ENCODE results near the gene NBPF1. TPM values are rescaled to one million over a fixed set of nuclear protein-coding genes. Genes with fewer than 3 reads are reported as not detected.
"Not testable (repeated sequence)": the region's sequence is repeated elsewhere in the genome, so short reads cannot be mapped to it uniquely, and the experiment has no call there.

NBPF1 gene
- total and polyA plus RNA-seq, 2 donors, result 5.1 to 7.2 TPM

GRCh38 chr1:16521679-16522078 lies 91.7 kb downstream of the NBPF1 start:
- H3K27me3 ChIP-seq (ENCODE audit: control insufficient read depth in 2 of 2, insufficient read depth in 1 of 2, low read length in 1 of 2), result peaks cover 14 to 45% of the 10 kb centered on the region in 2 donors
- 92% methylated on average over 5 of the region's 5 CpGs for WGBS
- not testable (repeated sequence) for H3K4me1 ChIP-seq (ENCODE audit: control insufficient read depth in 2 of 2, insufficient read depth in 2 of 2, low read length in 2 of 2); H3K4me3 ChIP-seq (ENCODE audit: low read length in 2 of 2); H3K36me3 ChIP-seq (ENCODE audit: control insufficient read depth in 2 of 2, insufficient read depth in 2 of 2, low read length in 1 of 2); H3K27ac ChIP-seq (ENCODE audit: low read depth in 1 of 2, low read length in 1 of 2); DNase-seq (ENCODE audit: low read depth in 6 of 9, low spot score in 9 of 9); H3K9me3 ChIP-seq (ENCODE audit: control insufficient read depth in 2 of 2, insufficient read depth in 1 of 2, low read length in 1 of 2)

- DNase-seq (ENCODE audit: low read depth in 6 of 9, low spot score in 9 of 9), result no peak
- no peaks in the 10 kb centered on the region for H3K36me3 ChIP-seq (ENCODE audit: control insufficient read depth in 2 of 2, insufficient read depth in 2 of 2, low read length in 1 of 2)
- peaks cover 14 to 45% of the 10 kb centered on the region in 2 donors for H3K27me3 ChIP-seq (ENCODE audit: control insufficient read depth in 2 of 2, insufficient read depth in 1 of 2, low read length in 1 of 2)
- 83% methylated on average over 12 of the region's 12 CpGs for WGBS
- no peak overlapping the region for H3K4me3 ChIP-seq (ENCODE audit: low read length in 2 of 2)
- H3K9me3 ChIP-seq (ENCODE audit: control insufficient read depth in 2 of 2, insufficient read depth in 1 of 2, low read length in 1 of 2), result peaks cover 0 to 6% of the 10 kb centered on the region in 2 donors
- no peak overlapping the region for H3K27ac ChIP-seq (ENCODE audit: low read depth in 1 of 2, low read length in 1 of 2)
- H3K4me1 ChIP-seq (ENCODE audit: control insufficient read depth in 2 of 2, insufficient read depth in 2 of 2, low read length in 2 of 2), result no peaks in the 10 kb centered on the region
Observed at GRCh38 chr1:16521288-16521583, 92.1 kb downstream of the NBPF1 start.

DNA sequence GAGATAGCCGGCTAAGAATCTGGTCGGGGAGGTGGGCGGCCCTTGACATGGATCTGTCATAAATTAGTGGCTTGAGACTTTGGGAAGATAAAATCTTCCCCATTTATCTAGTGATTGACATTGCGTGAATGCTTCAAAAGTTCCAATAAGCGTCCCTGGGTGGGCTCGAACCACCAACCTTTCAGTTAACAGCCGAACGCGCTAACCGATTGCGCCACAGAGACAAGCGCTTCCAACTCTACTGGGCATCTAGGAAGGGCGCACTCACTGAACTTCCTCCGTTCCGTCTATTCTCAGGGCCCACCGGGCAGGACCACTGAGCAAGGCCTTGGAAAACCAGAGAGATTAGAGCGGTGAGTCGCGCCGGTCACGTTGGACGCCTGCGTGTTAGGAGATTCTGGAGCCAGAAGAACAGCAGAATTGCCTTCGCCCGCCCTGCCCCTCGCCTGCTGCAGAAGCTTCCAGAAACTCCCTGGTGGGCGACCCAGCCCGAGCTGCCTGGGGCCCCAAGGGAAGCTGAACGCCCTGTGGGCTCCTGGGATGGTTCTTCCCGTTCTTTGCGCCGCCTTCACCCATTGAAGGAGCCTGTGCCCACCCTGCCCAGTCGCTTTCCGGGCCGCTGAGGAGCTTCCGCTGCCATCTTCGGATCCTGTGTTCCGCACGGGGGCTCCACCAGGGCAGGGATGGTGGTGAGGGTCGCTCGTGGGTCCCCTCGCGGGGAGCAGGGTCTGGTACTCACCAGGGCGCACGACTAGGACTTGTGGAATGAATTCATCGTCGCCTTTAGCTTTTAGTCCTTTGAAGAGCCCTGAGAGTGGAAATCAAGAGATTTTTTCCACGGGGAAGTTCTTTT lies 92.7 kb downstream of the NBPF1 start:
- H3K4me3 ChIP-seq (ENCODE audit: low read length in 2 of 2); H3K27ac ChIP-seq (ENCODE audit: low read depth in 1 of 2, low read length in 1 of 2); H3K4me1 ChIP-seq (ENCODE audit: control insufficient read depth in 2 of 2, insufficient read depth in 2 of 2, low read length in 2 of 2); DNase-seq (ENCODE audit: low read depth in 6 of 9, low spot score in 9 of 9); H3K9me3 ChIP-seq (ENCODE audit: control insufficient read depth in 2 of 2, insufficient read depth in 1 of 2, low read length in 1 of 2); H3K36me3 ChIP-seq (ENCODE audit: control insufficient read depth in 2 of 2, insufficient read depth in 2 of 2, low read length in 1 of 2): not testable (repeated sequence)
- H3K27me3 ChIP-seq (ENCODE audit: control insufficient read depth in 2 of 2, insufficient read depth in 1 of 2, low read length in 1 of 2), result peaks cover 14 to 45% of the 10 kb centered on the region in 2 donors
- WGBS, result 34% methylated on average over 48 of the region's 48 CpGs

DNA sequence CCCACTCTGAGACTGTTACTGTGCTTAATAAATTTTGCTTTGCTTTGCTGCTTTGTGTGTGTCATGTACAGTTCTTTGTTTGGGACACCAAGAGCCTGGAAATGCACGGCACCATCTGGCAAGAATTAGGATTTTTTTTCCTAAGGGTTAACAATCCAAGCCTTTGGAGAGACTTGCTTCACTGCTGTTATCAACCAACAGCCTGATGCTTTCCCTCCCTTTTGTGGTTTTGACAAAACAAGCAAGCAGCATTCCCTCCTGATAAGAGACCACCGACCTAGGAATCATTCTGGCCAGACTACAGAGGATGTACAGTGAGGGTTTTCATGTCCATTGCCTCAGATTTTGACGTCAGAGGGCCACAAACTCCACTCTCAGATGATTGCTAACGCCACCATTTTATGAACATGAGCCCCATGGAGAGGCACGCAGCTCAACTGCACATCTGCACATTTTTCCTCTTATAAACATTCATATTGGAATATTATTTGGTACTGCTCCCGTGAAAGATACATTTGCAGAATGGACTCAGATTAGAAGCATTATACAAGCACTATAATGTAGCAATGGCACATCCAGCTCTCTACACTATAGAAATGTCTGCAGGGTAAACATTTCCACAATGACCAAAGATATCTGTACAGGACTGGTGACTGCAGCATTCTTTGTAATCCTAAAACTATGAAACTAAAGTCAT lies 94.0 kb downstream of the NBPF1 start:
- DNase-seq (ENCODE audit: low read depth in 6 of 9, low spot score in 9 of 9); H3K27ac ChIP-seq (ENCODE audit: low read depth in 1 of 2, low read length in 1 of 2); H3K4me3 ChIP-seq (ENCODE audit: low read length in 2 of 2); H3K36me3 ChIP-seq (ENCODE audit: control insufficient read depth in 2 of 2, insufficient read depth in 2 of 2, low read length in 1 of 2); H3K4me1 ChIP-seq (ENCODE audit: control insufficient read depth in 2 of 2, insufficient read depth in 2 of 2, low read length in 2 of 2); H3K9me3 ChIP-seq (ENCODE audit: control insufficient read depth in 2 of 2, insufficient read depth in 1 of 2, low read length in 1 of 2): not testable (repeated sequence)
- H3K27me3 ChIP-seq (ENCODE audit: control insufficient read depth in 2 of 2, insufficient read depth in 1 of 2, low read length in 1 of 2), result peaks cover 14 to 45% of the 10 kb centered on the region in 2 donors
- WGBS, result 83% methylated on average over 5 of the region's 6 CpGs

DNA sequence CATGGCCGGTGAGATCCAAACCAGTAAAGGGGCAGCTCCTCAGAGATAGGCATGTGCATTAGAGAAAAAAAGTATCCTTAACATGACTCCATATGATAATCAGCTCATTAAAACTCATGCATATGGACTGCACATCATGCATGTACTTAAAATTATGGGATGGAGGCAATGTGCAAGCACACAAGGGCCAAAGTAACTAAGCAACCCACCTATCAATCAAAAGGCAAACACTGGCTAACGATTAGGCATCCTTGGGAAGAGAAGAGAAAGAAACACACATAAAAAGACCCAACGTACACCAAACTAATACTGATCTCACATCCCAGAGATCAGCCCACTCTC lies 94.5 kb downstream of the NBPF1 start:
- WGBS, result 84% methylated on average over 3 of the region's 3 CpGs
- not testable (repeated sequence) for H3K36me3 ChIP-seq (ENCODE audit: control insufficient read depth in 2 of 2, insufficient read depth in 2 of 2, low read length in 1 of 2); H3K9me3 ChIP-seq (ENCODE audit: control insufficient read depth in 2 of 2, insufficient read depth in 1 of 2, low read length in 1 of 2); H3K4me1 ChIP-seq (ENCODE audit: control insufficient read depth in 2 of 2, insufficient read depth in 2 of 2, low read length in 2 of 2); H3K4me3 ChIP-seq (ENCODE audit: low read length in 2 of 2); DNase-seq (ENCODE audit: low read depth in 6 of 9, low spot score in 9 of 9); H3K27ac ChIP-seq (ENCODE audit: low read depth in 1 of 2, low read length in 1 of 2)
- peaks cover 14 to 45% of the 10 kb centered on the region in 2 donors for H3K27me3 ChIP-seq (ENCODE audit: control insufficient read depth in 2 of 2, insufficient read depth in 1 of 2, low read length in 1 of 2)

GRCh38 chr1:16516694-16517410 lies 96.5 kb downstream of the NBPF1 start:
- H3K27me3 ChIP-seq (ENCODE audit: control insufficient read depth in 2 of 2, insufficient read depth in 1 of 2, low read length in 1 of 2), result peaks cover 14 to 36% of the 10 kb centered on the region in 2 donors
- H3K36me3 ChIP-seq (ENCODE audit: control insufficient read depth in 2 of 2, insufficient read depth in 2 of 2, low read length in 1 of 2); DNase-seq (ENCODE audit: low read depth in 6 of 9, low spot score in 9 of 9); H3K27ac ChIP-seq (ENCODE audit: low read depth in 1 of 2, low read length in 1 of 2); H3K9me3 ChIP-seq (ENCODE audit: control insufficient read depth in 2 of 2, insufficient read depth in 1 of 2, low read length in 1 of 2); H3K4me3 ChIP-seq (ENCODE audit: low read length in 2 of 2); H3K4me1 ChIP-seq (ENCODE audit: control insufficient read depth in 2 of 2, insufficient read depth in 2 of 2, low read length in 2 of 2): not testable (repeated sequence)
- WGBS, result 92% methylated on average over 5 of the region's 5 CpGs

DNA sequence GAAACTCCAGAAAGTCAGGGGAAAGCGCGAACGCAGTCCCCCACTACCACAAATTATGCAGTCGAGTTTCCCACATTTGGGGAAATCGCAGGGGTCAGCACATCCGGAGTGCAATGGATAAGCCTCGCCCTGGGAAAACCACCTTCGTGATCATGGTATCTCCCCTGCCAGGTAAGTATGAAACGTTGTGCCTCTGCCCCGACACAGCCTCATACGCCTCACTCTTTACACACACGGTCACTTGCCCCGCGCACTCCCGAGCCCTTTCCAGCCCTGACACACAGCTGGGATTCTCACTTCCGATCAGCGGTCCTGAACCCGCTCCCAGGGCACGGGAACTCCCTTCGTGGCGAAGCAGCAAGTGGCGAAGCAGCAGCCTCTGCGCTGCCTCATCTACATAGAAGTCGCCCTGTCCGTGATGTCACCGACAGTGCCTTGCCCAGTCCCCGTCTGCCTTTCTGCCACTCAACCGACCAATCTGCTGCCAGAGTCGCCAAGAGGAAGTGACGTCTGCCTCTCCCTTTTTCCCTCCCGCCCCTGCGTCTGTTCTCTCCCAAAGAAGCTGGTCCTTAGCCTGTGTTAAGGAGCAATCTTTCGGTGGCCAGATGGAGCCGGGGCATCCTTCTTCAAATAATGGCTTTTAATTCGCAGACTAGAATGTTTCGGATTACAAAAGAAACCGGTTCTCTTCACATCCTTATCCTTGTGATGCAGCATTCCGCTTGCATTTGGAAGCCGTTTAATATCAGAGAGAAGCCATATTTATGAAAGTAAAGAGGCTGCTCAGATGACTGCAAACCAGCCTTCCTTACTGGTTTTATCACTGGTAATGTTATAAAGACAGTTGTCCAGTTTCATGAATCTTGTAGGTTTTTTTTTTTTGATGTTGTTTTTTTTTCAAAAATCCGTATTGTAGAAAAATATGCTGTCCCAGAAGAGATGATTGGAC lies 99.0 kb downstream of the NBPF1 start, which contains the start of gene RNU1-1:
TSS of gene RNU1-1 (minus strand) at position 179 of the 949 bp plus-strand sequence.
- H3K4me3 ChIP-seq (ENCODE audit: low read length in 2 of 2), result peak within 1 kb of the TSS; percentile 40 to 42
- WGBS, result 2% methylated on average over 37 of the region's 40 CpGs
- DNase-seq (ENCODE audit: low read depth in 6 of 9, low spot score in 9 of 9), result peak in 8 of 9 donors; percentile 48 to 89 (median 70)

GRCh38 chr1:16513412-16514106 lies 99.8 kb downstream of the NBPF1 start:
- Histone ChIP-seq H3K27ac (ENCODE audit: low read depth in 1 of 2, low read length in 1 of 2) (peak overlapping the region; percentile 70 to 74), H3K4me3 (ENCODE audit: low read length in 2 of 2) (peak overlapping the region; percentile 5 to 9)
- H3K9me3 ChIP-seq (ENCODE audit: control insufficient read depth in 2 of 2, insufficient read depth in 1 of 2, low read length in 1 of 2); H3K36me3 ChIP-seq (ENCODE audit: control insufficient read depth in 2 of 2, insufficient read depth in 2 of 2, low read length in 1 of 2); H3K4me1 ChIP-seq (ENCODE audit: control insufficient read depth in 2 of 2, insufficient read depth in 2 of 2, low read length in 2 of 2); H3K27me3 ChIP-seq (ENCODE audit: control insufficient read depth in 2 of 2, insufficient read depth in 1 of 2, low read length in 1 of 2): not testable (repeated sequence)
- peak; percentile 22 to 85 (median 49) for DNase-seq (ENCODE audit: low read depth in 6 of 9, low spot score in 9 of 9)
- 14% methylated on average over 25 of the region's 26 CpGs for whole genome bisulfite sequencing

More for the DNA sequence above, 99.0 kb downstream of the NBPF1 start, which contains the start of gene RNU1-1:
- not testable (repeated sequence) for H3K36me3 ChIP-seq (ENCODE audit: control insufficient read depth in 2 of 2, insufficient read depth in 2 of 2, low read length in 1 of 2); H3K9me3 ChIP-seq (ENCODE audit: control insufficient read depth in 2 of 2, insufficient read depth in 1 of 2, low read length in 1 of 2); H3K4me1 ChIP-seq (ENCODE audit: control insufficient read depth in 2 of 2, insufficient read depth in 2 of 2, low read length in 2 of 2)
- H3K27ac ChIP-seq (ENCODE audit: low read depth in 1 of 2, low read length in 1 of 2), result peak within 1 kb of the TSS; percentile 77 to 81
- peaks cover 0 to 15% of the 10 kb centered on the region in 2 donors for H3K27me3 ChIP-seq (ENCODE audit: control insufficient read depth in 2 of 2, insufficient read depth in 1 of 2, low read length in 1 of 2)

Measured in thymus (tissue), 11 donors.